ENCODE data around the gene AP1S1.
A peak's percentile ranks its signal among the peaks of the same experiment; 100 is the strongest.

The AP1S1 gene

GRCh38 chr7:101202603-101202918 lies 48.3 kb downstream of the AP1S1 start:
- no peak for DNase-seq

- DNase-seq, result peak; percentile 12
These were observed 49.8 kb downstream of the AP1S1 start for GRCh38 chr7:101203740-101204738.

GRCh38 chr7:101205901-101206664 lies 51.8 kb downstream of the AP1S1 start:
- no peak for DNase-seq

- DNase-seq, result no peak
These were observed 52.4 kb downstream of the AP1S1 start for GRCh38 chr7:101206665-101207042.

- no peak for DNase-seq
These were observed 53.2 kb downstream of the AP1S1 start for GRCh38 chr7:101207459-101207858.

- DNase-seq, result no peak
These were observed 54.5 kb downstream of the AP1S1 start for GRCh38 chr7:101208794-101209193.

- DNase-seq, result no peak
These were observed 55.9 kb downstream of the AP1S1 start for GRCh38 chr7:101210143-101210542.
